ENCODE results near the gene IL11.

DNA sequence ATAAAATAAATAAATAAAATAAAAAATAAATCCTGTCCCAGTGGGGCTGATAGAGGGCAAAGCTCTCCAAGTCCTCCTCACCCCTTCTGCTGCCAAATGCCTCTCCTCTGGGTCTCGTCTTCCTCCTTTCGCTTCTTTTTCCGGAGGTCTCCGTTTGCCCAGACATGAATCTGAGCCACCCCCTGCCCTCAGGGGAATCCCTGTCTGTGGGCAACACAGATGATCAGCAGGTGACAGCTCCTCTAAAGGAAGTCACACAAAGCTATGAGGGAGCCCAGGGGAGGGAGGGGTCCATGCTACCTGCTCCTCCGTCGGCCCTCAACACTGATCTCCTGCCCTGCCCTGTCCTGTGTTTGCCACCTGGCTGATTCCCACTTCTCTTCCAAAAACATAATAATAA is 45.6 kb downstream of the IL11 start:
- TF ChIP-seq, protein P1, sequence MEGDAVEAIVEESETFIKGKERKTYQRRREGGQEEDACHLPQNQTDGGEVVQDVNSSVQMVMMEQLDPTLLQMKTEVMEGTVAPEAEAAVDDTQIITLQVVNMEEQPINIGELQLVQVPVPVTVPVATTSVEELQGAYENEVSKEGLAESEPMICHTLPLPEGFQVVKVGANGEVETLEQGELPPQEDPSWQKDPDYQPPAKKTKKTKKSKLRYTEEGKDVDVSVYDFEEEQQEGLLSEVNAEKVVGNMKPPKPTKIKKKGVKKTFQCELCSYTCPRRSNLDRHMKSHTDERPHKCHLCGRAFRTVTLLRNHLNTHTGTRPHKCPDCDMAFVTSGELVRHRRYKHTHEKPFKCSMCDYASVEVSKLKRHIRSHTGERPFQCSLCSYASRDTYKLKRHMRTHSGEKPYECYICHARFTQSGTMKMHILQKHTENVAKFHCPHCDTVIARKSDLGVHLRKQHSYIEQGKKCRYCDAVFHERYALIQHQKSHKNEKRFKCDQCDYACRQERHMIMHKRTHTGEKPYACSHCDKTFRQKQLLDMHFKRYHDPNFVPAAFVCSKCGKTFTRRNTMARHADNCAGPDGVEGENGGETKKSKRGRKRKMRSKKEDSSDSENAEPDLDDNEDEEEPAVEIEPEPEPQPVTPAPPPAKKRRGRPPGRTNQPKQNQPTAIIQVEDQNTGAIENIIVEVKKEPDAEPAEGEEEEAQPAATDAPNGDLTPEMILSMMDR (conservative IDR thresholded peaks at IDR 0.05 in 1 of 2, IDR thresholded peaks at IDR 0.05 in 1 of 2; ENCODE audit: low read depth in 1 of 2, low read length in 2 of 2) = no peak
- TF ChIP-seq EZH2 (IDR thresholded peaks at IDR 0.05; ENCODE audit: low read length, missing control alignments) = no peak

Measured in fibroblast of lung (primary cell).